GM19043 (cell line): Measurements from ENCODE around the gene POLN.
"Not testable (repeated sequence)": the region's sequence is repeated elsewhere in the genome, so short reads cannot be mapped to it uniquely, and the experiment has no call there.

Experiments used
- ATAC-seq: cut with Tn5 transposase; IDR thresholded peaks from one replicate; pipeline ENCODE4 v1.9.1; 2021; ENCODE audit warnings: low read depth; ENCODE audit not compliant: unreplicated experiment

POLN gene

GRCh38 chr4:2275546-2276251 is 33.8 kb upstream of the POLN start:
- ATAC-seq, result no peak

DNA sequence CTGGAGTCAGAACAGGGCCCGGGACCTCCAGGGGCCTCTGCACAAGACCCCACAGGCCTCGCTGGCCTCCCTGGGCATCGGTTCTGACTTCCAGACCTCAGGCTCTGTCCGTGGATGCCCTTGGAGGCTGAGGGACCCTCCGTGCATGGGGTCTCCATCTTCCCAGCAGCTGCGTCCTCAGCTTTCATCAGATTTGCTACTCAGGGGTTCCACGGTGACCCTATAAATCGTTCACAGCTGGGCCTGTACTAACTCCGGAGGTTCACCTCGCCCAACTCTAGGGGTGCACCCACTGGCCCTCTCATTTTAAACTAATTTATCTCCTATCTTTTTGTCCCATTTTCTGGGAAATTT is 33.1 kb upstream of the POLN start:
- not testable (repeated sequence) for ATAC-seq

GRCh38 chr4:2274320-2275043 is 32.6 kb upstream of the POLN start:
- ATAC-seq, result no peak

DNA sequence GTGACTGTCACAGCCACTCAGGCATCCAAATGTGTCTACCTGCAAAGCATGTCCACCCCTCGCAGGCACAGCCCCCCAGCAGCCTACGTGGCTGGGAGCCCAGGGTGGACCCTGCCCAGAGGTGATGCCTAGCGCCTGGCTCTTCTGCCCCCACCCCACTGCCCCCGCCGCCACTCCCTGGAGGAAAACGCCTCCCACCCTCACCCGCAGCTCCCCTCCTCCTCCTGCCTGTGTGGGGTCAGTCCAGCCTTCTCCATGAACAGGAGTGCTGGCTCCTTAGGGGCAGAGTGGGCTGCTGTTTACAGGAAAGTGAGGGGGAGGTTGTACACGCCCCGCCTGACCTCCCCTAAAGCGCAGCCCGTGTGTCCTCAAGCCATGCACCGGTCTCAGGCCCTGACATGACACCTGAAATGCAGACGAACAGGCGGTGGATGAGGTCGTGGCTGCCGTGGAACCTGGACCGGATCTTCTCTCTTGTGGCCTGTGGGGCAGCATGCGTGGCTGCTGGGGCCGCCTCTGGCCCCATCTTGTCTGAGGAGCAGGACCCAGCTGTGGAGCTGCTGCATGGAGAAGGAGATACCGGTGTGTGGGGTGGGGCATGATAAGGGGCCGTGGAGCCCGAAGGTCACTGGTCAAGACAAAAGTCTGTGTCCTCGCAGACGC is 31.9 kb upstream of the POLN start:
- no peak for ATAC-seq

DNA sequence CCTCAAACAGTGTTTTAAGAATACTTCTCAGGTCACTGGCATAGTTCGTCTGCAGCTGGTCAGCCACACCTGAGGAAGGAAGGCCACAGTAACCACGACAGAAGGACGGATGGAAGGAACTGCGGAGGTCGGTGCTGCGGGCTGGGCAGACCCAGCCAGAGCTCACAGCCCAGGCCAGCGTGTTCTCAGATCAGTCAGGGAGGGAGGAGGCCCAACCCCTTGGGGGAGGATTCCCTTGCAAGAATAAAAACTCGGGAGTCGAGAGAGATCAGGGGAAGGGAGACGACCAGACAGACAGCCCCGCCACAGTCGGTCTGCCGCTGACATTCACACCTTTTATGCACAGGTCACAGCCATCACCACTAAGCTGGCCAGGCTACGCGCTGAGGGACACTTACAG is 31.3 kb upstream of the POLN start:
- no peak for ATAC-seq

DNA sequence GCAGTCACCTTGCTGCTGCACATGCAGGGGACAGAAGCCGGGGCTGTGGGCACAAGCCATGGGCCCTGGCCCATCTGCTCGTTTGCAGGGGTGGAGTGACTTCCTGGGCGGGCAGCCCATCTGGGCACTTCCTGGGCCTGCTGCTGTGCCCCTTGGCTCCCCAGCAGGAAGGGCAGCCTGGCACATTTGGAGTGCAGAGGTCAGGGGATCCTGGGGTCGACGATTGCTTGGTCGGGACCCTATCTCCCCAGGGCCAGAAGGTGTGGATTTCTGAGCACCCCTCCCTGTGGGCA is 30.9 kb upstream of the POLN start:
- ATAC-seq, result no peak

DNA sequence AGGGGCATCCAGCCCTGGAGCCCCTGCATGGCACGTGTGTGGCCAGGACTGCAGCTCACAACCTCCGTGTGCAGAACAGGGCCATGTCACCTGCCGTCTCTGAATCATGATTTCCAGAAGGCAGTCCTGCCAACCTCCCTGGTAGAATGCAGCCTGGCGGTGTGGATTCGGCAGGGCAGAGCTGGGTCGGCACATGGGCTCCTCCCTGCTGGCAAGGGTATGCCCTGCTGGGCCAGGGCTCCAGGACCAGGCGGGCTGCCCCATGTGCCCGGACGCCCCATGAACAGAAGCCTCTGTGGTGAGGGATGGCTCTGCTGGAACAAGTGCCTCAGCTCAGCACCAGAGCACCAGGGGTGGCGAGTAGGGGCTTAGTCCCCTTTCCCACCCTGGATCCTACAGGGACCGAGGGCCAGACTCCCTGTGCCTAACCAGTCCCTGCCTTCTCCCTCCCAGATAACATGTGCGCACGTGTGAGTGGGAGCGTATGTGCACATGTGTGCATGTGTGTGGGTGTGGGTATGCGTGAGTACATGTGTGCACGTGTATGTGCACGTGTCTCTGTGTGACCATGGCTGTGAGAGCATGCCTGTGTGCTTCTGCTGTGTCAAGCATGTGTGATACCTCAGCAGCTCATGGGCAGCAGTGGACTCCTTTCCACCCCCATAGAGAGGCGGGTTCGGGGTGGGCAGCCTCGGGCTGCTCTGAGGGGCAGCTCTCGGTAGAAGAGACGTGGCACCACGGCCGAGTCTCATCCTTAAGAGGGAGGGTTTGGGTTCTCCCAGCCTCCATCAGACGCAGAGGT is 30.3 kb upstream of the POLN start:
- ATAC-seq, result no peak

GRCh38 chr4:2271279-2272025 is 29.5 kb upstream of the POLN start:
- ATAC-seq, result no peak

- no peak for ATAC-seq
Measured at GRCh38 chr4:2270341-2271165, 28.6 kb upstream of the POLN start.

DNA sequence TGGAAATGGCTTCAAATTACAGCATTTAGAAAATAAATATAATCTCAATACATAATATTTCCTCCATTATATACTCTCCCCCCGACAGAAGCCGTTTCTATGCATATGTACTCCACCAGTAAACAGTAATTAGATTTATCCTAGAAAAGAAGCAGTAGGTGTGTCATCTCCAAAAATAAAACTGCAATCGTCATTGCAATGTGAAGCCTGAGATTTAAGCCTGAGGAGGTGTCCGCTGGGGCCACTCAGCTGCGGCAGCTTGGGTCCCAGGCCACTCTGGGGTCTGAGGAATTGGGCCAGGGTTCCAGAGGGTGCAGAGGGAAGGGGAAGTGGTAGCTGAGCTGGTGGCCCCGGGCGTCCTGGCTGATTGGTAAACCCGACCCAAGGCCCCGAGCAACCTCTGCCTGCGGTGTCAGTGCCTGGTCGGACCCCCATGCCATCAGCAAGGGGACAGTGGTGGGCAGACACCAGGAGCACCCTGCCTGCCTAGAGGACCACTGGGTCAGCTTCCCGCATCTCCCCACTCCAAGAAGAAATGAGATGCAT is 27.8 kb upstream of the POLN start:
- no peak for ATAC-seq

DNA sequence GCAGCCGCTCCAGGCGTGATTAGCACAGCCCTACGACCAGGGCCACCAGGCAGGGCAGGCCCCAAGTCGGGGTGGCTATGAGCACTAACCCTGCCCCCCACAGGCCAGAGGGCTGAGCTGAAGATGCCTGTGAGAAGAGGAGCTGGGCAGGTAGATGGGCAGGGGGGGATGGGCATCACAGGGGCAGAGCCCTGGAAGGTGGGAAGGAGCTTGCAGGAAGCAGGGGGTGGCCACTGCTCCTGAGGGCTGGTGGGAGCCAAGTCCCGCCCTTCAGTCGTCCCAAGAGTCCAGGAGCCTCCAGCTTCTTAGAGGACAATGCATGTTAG is 27.2 kb upstream of the POLN start:
- no peak for ATAC-seq

- ATAC-seq, result no peak
Measured at GRCh38 chr4:2268357-2269205, 26.7 kb upstream of the POLN start.

GRCh38 chr4:2267841-2268240 is 25.9 kb upstream of the POLN start:
- no peak for ATAC-seq

GRCh38 chr4:2267320-2267811 is 25.4 kb upstream of the POLN start:
- no peak for ATAC-seq

DNA sequence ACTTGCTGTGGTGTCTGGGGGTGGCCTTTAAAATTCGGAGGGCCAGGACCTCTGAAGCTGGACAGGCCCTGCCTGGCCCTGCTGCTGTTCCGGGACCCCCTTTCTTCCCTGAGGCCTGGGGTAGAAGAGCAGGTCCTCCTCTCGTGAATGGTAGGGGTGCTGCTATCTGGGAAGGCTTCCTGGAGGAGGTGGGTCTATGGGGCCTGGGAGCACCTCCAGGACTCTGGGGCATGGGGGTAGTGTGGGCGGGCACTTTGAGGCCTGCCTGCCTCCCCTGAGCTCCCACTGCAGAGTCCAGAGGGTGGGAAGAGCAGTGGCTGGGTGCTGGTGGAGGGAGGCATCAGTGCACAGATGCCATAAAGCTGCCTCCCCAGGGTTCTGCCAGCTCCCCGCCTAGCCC is 24.9 kb upstream of the POLN start:
- no peak for ATAC-seq

DNA sequence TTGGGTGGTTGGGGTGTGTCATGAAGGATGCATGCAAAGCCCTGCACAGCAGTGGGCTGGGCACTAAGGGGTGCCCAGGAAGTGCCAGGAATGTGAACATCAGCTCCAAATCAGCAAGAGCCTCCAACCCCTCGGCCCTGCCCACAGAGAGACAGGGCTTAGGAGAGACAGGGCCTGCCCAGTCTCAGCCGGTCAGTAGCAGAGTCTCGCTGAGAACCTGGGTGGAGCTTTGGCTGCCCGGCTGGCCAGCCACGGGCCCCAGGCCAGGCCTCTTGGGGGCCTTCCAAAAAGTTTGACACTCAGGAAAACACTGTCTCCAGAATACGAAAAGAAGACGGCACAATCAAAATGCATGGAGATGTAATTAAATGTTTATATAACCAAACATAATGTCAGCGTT is 24.3 kb upstream of the POLN start:
- no peak for ATAC-seq

DNA sequence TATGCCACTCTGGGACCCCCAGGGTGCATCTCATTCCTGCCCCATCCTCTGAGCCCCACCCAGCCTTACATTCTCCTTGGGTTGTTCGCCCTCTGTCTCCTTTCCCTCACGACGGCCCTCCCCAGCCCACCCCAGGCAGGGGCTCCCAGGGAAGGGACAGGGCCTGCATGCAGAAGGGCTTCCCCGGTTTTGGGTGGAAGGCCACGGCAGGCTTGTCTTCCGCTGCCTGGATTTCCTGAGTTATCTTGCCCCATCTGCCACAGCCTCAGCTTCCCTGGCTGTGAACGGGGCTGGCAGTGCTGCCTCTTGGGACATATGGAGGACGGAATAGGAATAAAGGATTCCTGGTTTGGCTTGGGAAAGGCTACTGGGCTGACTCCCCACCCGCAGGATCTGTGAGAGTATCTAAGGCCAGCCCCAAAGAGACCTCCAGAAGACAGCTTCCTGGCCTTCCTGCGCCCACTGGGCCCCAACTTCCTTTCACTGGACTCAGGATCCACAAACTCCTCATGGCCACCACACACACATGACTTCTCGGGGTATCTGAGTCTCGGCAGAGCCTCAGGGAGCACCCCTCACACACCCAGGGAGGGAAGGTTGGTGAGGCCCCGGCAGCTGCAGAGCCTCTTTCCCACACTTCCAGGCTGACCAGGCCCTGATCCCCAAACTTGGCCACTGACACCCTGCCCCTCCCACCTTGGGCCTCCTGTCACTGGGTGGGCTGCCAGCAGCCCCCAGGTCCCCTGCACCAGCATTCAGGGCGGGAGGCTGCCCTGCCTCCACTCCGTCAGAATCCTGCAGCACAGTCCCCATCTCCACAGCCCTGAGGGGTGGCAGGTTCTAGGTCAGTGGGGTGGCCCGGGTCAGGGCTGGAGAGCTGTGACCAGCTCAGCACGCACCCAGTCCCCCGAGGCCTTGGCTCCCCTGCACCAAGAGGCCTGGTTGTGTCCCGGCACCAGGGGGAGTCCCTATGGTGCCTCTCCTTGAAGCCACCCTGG is 23.5 kb upstream of the POLN start:
- no peak for ATAC-seq
